ENCODE measurements around the gene RTN4RL2.
A peak's percentile ranks its signal among the peaks of the same experiment; 100 is the strongest.
"Not testable (repeated sequence)": the region's sequence is repeated elsewhere in the genome, so short reads cannot be mapped to it uniquely, and the experiment has no call there.

RTN4RL2 gene

GRCh38 chr11:57432149-57432561, 28.2 kb upstream of the RTN4RL2 start:
- DNase-seq (ENCODE audit: low read depth in 3 of 3, low spot score in 1 of 3), result no peak

DNA sequence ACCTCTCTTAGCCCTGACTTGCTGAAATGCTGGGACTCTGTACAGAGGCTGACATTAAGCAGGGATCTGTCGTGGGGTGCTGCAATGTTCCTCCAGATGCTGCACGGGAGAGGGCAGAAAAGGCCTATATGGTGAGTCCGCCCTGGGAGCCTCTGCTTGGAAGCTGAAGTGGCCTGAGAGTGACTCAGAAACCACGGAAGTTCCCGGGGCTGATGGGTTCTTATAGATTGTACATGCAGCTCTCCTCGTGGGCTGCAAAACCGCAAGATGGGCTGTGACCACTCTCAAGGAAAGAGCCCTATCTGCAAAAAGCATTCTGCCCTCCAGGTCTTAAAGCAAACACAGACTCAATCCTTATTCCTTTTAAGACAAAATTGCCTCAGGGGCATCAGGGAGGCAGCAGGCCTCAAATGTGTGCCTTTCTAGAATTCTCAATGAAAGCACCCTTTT, 27.6 kb upstream of the RTN4RL2 start:
- no peak for DNase-seq (ENCODE audit: low read depth in 3 of 3, low spot score in 1 of 3)

- no peak for DNase-seq (ENCODE audit: low read depth in 3 of 3, low spot score in 1 of 3)
Measured at GRCh38 chr11:57434640-57435546, 25.4 kb upstream of the RTN4RL2 start.

DNA sequence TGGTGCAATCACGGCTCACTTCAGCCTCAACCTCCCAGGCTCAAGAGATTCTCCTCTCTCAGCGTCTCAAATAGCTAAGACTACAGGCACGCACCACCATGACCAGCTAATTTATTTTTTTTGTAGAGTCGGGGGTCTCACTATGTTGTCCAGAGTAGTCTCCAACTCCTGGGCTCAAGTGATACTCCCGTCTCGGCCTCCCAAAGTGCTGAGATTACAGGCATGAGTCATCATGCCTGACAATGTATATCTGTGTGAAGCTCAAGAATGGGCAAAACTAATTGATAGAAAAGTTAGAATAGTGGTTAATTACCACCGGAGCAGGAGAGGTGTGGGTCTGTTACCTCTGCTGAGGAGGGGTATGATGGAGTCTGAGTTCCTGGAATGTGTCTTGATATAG, 24.3 kb upstream of the RTN4RL2 start:
- DNase-seq (ENCODE audit: low read depth in 3 of 3, low spot score in 1 of 3), result no peak

- no peak for DNase-seq (ENCODE audit: low read depth in 3 of 3, low spot score in 1 of 3)
Measured at GRCh38 chr11:57438345-57439285, 21.7 kb upstream of the RTN4RL2 start.

GRCh38 chr11:57439786-57440185, 20.5 kb upstream of the RTN4RL2 start:
- DNase-seq (ENCODE audit: low read depth in 3 of 3, low spot score in 1 of 3), result no peak

GRCh38 chr11:57440744-57441414, 19.4 kb upstream of the RTN4RL2 start:
- DNase-seq (ENCODE audit: low read depth in 3 of 3, low spot score in 1 of 3), result no peak

GRCh38 chr11:57444362-57445121, 15.8 kb upstream of the RTN4RL2 start:
- no peak for DNase-seq (ENCODE audit: low read depth in 3 of 3, low spot score in 1 of 3)

- DNase-seq (ENCODE audit: low read depth in 3 of 3, low spot score in 1 of 3), result not testable (repeated sequence)
Measured at GRCh38 chr11:57445122-57445394, 15.3 kb upstream of the RTN4RL2 start.

GRCh38 chr11:57446055-57446454, 14.3 kb upstream of the RTN4RL2 start:
- no peak for DNase-seq (ENCODE audit: low read depth in 3 of 3, low spot score in 1 of 3)

- DNase-seq (ENCODE audit: low read depth in 3 of 3, low spot score in 1 of 3), result no peak
Measured at GRCh38 chr11:57453543-57454177, 6.7 kb upstream of the RTN4RL2 start.

- DNase-seq (ENCODE audit: low read depth in 3 of 3, low spot score in 1 of 3), result peak; percentile 25 to 64 (median 47)
Measured at GRCh38 chr11:57456960-57457642, 3.2 kb upstream of the RTN4RL2 start.

- DNase-seq (ENCODE audit: low read depth in 3 of 3, low spot score in 1 of 3), result no peak
Measured at GRCh38 chr11:57457643-57458023, 2.7 kb upstream of the RTN4RL2 start.

DNA sequence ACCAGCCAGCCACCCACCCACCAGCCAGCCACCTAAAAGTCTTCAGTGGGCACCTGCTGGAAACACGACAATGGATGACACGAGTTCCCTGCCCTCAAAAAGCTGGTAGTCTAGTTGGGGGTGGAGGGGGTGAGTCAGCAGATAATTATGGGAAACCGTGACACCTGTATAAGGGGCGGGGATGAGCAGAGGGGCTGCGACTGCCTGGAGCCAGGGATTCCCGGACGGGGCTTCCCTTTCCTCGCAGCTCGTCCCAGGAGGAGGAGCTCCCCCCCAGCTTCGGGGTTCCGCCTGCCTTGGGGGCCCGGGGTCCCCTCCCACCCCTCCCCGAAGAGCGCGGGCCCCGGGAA, 2.3 kb upstream of the RTN4RL2 start:
- peak in 1 of 3 donors; percentile 4 for DNase-seq (ENCODE audit: low read depth in 3 of 3, low spot score in 1 of 3)

DNA sequence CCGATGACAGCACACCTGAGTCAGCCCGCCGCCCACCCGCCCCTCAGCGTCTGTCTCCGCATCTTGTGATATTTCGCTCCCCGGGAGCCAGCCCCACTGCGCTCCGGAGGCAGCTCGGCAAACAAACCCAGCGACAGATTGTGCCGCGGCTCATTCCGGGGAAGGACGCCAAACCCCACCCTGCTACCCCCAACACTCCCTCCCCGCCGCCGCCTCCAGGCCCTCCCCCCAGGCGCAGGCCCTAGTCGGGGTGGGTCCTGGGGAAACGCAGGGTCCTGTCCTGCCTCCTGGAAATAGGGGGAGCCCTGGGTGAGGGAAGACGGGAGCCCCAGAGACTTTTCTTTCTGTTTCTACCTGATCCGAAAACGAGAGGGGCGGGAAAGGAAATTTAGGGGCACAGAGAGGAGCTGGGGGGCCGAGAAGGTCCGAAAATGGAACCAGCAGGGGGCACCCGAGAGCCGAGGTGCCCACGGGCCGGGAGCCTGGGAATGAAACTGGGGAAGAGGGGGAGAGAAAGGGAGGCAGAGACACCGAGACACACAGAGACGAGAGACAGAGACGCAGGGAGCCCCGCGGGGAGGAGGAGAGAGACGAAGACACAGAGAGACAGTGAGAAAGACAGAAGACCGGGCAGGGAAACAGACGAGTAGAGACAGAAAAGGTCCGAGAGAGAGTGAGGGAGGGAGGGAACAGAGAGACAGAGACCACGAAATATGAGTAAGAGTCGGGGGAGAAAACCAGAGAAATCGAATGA, 1.7 kb upstream of the RTN4RL2 start:
- peak in 1 of 3 donors; percentile 51 for DNase-seq (ENCODE audit: low read depth in 3 of 3, low spot score in 1 of 3)

DNA sequence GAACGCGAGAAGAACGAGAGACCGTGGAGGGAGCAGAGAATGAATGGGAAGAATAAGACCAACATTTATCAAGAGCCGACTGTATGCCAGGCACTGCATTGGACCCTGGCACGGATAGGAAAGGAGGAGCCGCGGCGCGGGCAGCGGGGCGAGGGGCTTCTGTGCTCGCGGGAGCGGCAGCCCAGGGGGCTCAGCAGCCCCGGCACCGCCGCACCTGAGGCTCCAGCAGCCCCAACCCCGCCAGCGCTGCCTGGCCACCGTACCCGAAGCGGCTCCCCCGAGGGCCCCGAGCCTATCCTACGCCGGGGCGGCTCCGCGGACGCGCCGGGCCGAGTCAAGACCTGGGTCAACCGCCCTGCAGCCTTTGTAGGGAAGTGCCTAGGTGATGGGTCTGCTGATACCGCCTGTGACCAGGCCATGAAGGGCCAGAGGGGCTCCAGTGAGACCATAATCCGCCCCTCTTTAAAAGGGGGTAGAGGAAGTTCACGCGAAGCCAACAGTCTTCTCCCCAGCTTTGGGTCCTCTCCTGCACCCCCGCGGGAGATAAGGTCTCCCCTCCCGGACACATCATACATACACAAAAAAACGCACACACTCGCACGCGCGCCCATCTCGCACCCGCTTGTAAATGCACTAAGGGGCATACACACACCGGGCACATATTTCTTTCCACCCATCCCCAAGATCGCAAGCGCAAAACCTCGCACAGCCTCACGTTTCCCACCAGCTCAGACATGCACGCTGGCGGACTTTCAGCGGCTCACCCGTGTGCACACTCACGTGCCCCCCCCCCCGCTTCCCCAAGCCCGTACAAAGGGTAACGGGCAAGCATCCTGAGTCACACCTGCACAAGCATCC, 935 bp upstream of the RTN4RL2 start:
- peak in 1 of 3 donors; percentile 8 for DNase-seq (ENCODE audit: low read depth in 3 of 3, low spot score in 1 of 3)

GRCh38 chr11:57460758-57461749, 726 bp downstream of the RTN4RL2 start:
- no peak for DNase-seq (ENCODE audit: low read depth in 3 of 3, low spot score in 1 of 3)
